Activated CD8-positive, alpha-beta memory T cell treated with anti-CD3 and anti-CD28 coated beads for 1 hour (primary cell): Measurements from ENCODE around the gene UBALD2.
"Not testable (repeated sequence)": the region's sequence is repeated elsewhere in the genome, so short reads cannot be mapped to it uniquely, and the experiment has no call there.

Source experiments
- DNase-seq, 2 donors: peaks; one replicate each; pipeline ENCODE4 v3.0.0-alpha.2; 2020; ENCODE audit warnings: low read depth in 1 of 2; ENCODE audit errors: extremely low read depth in 1 of 2

UBALD2 gene

DNA sequence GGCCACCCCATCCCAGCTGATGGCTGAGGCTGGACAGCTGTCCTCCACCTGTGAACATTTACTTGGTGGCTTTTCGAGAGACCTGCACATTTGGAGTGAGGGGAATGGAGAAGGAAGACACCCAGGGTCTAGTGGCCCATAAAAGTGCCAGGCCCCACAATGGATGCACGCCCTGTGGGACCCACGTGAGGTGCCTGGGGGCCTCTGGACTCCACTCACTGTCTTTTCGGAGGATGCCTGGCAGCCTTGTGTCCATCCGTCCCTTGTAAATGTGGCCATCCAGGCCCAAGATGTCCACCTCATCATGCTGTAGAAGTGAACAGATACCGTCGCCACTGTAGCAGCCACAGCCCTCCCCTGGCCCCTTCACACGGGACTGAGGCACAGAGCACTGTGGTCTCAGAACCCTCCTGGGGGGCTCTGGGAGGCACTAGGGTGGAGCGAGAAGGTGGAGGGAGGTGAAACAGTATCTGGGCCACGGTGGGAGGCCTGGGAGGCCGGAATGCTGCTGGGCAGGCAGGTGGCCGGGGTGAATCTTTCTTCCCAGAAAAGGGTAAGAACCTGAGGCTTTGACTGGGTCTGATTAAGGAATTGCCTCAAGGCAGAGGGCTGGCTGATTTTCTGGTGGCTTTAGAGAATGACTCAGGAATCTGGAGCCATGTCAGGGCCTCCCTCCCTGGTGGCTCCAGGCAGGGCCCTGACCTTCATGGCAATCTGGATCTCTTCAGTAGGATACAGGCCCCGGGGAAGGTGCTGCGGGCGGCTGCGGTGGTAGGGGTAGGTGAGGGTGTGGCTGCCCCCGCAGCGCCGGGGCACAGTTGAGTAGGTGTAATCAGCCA, 11.5 kb downstream of the UBALD2 start:
- no peak for DNase-seq

DNA sequence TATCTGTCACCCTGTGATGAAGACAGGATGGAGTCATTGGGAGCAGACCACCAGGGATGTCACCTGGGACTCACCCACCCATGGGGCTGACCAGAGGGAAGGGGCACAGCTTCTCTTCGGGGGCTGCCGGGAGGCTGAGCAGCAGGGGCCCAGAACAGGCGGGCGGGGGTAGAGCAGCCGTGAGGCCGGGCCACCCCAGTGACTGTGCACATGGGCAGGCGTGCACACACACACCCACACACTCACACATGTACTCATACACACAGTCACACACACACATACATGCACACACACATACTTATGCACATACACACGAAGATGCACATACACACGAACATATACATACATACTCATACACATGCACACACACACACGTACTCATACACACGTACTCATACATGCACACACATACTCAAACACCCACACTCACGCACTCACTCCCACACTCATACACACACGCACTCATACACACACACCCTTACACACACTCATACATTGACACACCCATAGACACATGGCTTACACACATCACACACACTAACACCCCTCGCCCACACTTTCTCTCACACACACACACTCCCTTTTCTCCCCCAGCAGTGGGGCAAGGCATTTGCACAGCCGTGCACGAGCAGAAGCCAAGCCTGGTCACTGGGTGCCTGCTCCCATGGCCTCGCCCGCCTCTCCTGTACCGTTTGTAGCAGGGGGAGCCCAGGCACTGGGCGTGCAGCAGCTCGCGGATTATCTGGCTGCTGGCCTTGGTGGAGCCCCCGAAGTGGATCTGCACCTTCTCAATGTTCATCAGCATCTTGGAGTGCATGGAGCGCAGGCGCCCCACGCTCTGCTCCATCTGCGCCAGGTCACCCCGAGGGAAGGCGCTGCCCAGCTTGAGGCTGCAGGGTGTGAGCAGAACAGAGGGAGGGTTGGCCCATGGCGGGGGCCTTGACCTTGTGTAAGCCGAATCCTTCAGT, 12.4 kb downstream of the UBALD2 start:
- no peak for DNase-seq

DNA sequence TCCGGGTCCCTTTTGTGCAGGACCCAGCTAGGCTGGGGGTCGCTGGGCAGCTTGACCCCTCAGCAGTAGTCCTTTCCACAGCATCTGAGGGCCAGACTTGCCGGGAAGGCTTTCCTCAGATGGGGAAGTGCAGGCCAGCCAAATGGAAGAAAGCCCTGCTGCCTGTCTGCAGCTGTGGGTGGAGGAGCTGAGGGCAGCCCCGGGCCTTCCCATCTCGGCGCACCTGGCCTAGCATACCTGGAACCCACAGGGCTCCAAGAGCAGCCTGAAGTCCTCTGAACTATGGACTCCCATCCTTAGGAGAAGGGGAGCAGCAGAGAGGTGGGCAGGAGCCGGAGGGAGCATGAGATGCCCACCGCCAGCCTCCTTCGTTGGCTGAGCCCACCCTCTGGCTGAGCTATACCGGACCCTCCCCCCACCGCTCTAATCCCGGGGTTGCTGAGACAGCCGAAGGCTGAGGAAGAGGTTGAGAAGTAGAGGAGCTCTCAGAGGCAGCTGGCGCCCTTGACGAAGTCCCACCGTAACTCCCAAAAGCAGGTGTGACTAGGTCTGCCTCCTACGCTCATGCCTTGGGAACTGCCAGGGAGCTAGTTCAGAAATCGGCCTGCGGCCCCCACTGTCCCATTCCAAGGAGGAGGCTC, 13.2 kb downstream of the UBALD2 start:
- DNase-seq: no peak

DNA sequence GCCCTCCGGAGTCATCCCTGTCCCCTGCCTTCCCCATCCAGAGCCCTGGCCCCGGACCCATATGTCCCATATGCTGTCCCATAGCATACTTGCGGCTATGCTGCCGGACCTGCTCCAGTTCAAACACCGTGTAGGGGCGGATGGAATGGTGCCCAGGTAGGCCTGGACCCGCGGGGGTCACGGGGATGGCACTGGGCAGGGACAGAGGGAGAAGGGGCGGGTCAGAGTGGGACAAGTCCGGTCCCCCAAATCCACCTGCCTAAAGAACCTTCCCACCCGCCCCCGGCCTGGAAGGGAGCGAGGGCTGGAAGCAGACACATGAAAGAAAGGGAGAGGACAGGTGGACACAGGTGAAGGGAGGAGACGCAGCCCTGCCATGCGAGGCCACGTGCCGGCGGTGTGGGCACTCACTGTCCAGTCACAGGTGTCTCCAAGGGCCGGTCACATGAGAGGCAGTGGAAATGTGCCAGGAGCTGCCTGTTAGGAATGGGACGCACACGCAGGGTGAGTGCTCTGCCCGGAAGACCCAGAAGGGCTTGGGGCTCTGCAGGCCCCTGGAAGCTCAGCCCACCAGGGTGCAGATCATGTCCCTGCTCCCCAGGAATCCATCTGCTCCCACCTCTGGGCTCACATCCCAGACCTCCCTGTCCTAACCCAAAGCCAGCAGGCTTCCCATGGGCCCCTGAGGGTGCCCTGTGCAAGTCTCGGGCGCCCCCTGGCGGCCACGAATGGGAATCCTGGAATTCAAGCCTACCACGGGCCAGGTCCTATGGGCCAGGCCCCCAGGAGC, 14.0 kb downstream of the UBALD2 start:
- DNase-seq: peak; percentile 60 to 83

GRCh38 chr17:76279742-76280287, 14.7 kb downstream of the UBALD2 start:
- no peak for DNase-seq

- no peak for DNase-seq
Measured at GRCh38 chr17:76280650-76281049, 15.5 kb downstream of the UBALD2 start.

- DNase-seq: no peak
Measured at GRCh38 chr17:76281573-76282371, 16.6 kb downstream of the UBALD2 start.

DNA sequence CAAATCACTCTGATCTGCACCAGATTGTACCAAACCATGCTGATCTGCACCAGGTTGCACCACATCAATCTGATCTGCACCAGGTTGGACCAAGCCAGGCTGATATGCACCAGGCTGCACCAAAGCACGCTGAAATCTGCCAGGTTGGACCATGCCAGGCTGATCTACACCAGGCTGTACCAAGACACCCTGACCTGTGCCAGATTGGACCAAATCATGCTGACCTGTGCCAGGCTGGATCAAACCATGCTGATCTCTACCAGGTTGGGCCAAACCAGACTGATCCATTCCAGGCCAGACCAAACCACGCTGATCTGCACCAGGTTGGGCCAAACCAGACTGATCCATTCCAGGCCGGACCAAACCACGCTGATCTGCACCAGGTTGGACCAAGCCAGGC, 27.4 kb downstream of the UBALD2 start:
- DNase-seq: no peak

DNA sequence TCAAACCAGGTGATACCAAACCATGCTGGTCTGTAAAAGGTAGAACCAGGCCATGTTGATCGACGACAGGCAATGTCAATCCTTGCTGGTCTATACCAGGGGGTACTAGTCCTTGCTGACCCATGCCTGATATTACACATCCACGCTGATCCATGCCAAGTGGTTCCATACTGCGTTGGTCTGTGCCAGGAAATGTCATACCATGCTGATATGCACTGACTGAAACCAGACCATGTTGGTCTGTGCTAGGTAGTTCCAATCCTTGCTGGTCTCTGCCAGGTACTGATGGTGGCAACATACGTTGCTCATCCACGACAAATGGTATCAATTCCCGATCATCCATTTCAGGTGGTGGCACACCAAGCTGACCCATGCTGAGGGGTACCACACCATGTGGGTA, 28.0 kb downstream of the UBALD2 start:
- DNase-seq: no peak

- no peak for DNase-seq
Measured at GRCh38 chr17:76296186-76296585, 31.0 kb downstream of the UBALD2 start.

GRCh38 chr17:76296889-76297288, 31.7 kb downstream of the UBALD2 start:
- no peak for DNase-seq

DNA sequence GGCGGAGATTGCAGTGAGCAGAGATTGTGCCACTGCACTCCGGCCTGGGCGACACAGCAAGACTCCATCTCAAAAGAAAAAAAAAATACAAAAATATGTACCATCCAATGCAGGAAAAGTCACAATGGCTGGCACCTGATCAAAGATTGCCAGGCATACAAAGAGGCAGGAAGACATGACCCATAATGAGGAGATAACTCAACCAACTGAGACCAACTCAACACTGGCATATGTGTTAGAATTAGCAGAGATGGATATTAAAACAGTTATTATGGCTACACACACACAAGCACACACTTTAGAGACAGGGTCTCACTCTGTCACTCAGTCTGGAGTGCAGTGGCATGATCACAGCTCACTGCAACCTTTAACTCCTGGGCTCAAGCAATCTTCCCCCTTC, 32.3 kb downstream of the UBALD2 start:
- no peak for DNase-seq

DNA sequence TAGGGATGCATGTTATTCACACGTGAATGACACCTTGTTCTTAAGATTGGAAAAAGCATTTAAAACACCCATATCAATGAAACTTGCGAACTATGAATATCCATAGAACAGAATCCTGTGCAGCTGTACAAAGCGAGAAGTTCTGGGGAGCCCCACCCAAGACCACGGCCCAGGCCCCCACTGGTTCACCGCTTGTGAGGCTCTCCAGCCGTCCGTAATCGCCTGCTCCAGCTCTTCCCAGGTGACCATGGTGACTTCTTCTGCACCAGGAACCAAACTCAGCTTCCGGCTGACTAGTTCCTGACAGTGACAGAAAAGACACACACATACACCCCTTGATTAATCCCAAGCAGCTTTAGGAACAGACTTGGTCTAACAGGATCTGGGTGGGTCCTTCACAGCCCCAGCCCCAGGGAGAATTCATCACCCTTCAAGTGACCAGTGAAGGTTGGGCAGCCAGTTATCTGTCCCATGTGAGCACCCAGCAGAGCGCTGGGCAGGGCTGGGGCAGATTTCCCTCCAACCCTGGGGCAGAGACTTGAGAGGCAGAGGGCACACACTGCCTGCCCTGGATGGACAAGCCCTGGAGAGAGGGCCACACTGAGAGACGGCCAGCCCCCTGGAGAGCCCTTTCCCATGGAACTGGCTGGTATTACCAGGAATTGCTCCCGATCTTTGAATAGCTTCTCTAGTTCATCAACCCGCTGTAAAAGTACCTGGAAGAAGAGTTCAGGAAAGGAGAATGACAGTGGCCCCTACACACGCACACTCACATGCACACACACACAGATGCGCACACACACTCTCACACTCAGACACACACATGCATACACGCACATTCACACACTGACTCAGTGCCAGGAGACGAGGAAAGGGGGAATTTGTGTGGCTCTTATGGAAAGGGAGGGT, 39.3 kb downstream of the UBALD2 start:
- DNase-seq: no peak

DNA sequence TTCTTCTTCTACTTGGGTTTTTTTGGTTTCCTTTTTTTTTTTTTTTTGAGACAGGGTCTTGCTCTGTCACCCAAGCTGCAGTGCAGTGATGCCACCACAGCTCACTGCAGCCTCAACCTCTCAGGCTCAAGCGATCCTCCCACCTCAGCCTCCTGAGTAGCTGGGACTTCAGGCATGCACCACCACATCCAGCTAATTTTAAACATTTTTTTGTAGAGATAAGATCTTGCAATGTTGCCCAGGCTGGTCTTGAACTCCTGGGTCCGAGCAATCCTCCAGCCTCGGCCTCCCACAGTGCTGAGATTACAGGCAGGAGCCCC, 39.9 kb downstream of the UBALD2 start:
- not testable (repeated sequence) for DNase-seq

DNA sequence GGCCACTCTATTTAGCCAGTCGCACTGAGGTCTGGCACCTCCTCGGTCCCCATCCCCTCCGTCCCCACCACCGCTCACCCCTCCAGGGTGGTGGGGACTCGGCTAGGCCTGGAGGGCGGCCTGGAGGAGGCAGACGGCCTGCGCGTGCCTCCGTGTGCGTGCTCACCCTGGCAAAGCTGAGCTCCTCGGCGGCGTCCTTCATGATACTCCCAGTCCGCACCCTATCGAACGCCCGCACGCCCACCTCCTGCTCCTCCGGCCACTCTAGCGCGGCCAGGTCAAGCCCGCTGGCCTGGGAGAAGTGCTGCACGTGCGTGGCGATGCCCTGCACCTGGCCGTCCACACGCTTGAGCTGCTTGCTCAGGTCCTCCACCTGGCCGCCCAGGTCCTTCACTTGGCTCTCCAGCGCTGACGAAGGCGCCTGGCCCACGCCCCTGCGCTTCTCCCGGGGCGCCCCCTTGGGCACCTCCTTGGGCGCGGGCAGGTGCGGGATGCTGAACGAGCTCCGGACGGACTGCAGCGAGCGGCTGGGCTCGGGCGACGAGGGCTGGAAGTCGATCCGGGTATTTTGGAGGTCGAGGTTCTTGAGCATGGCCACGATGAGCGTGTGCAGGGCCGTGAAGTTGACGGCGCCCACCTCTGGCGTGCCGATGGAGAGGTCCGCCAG, 42.3 kb downstream of the UBALD2 start:
- DNase-seq: no peak

GRCh38 chr17:76307966-76308338, 42.8 kb downstream of the UBALD2 start, which contains the start of gene QRICH2:
Gene QRICH2 (minus strand): TSS chr17:76308276. CDS start chr17:76307998, 278 bp downstream.
- no peak for DNase-seq

GRCh38 chr17:76309461-76309860, 44.3 kb downstream of the UBALD2 start:
- DNase-seq: no peak

DNA sequence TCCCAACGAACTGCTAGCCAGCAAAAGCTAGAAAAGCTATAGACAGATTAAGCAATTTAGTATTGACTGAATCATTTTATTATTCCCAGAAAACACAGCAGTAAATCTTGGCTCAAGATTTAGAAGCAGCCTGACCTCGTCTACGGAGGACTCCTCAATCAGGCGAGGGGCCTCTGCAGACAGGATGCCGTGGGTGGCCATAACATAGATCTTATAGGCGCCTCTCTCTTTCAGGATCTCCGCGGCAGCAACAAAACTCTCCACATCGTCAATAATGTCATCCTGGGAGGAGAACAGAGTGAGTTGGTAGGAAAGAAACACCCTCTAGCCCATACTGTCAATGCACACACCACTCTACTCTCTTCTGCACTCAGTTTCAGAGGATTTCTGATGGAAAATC, 47.6 kb downstream of the UBALD2 start:
- no peak for DNase-seq
